SK-N-SH (cell line): ENCODE measurements around the gene POLA1. TPM values are rescaled to one million over a fixed set of nuclear protein-coding genes. Genes with fewer than 3 reads are reported as not detected.

Experiments
- CTCF ChIA-PET: fragments of 300-600, 350-600 bp; formaldehyde crosslinking; extraction: SDS; loops from one replicate; lab custom pipeline; 2021; lab: Yijun Ruan, JAX
- POLR2A ChIA-PET: fragments of 350-600 bp; sonication (Branson Sonifier 250); formaldehyde crosslinking; extraction: SDS; loops from one replicate; lab custom pipeline; 2020; ENCODE audit warnings: antibody characterized with exemption, inconsistent platforms; lab: Yijun Ruan, JAX
- DNase-seq: peaks from one replicate; pipeline ENCODE4 v3.0.0; 2012
- H2AFZ ChIP-seq: fragments of 200-600 bp; sonication (generic); 2 replicates; pipeline ENCODE4 v1.8.1; 2016; ENCODE audit warnings: antibody characterized with exemption, mild to moderate bottlenecking, low read depth
- H3F3A ChIP-seq: fragments of 200-600 bp; sonication (generic); replicated peaks from 2 replicates; pipeline ENCODE3; 2016; ENCODE audit warnings: antibody characterized with exemption, mild to moderate bottlenecking; ENCODE audit not compliant: insufficient read depth
- H3K27ac ChIP-seq, 2 experiments: fragments of 200-500 bp in 1 of 2; fragments of 200-600 bp in 1 of 2; sonication (Bioruptor generic) in 1 of 2; sonication (generic), shearing (Covaris generic) in 1 of 2; 2 replicates each; pipeline versions ENCODE4 v1.5.1 to v1.6.1; 2014 to 2016; ENCODE audit warnings: low read depth in 2 of 2, inconsistent platforms in 1 of 2, low read length in 1 of 2, mild to moderate bottlenecking in 1 of 2, mixed read lengths in 1 of 2
- H3K27me3 ChIP-seq: fragments of 200-600 bp; sonication (generic), shearing (Covaris generic); 2 replicates; pipeline ENCODE4 v1.6.1; 2016; ENCODE audit warnings: mixed run types; ENCODE audit not compliant: insufficient read depth
- H3K36me3 ChIP-seq, 2 experiments: fragments of 200-500 bp in 1 of 2; fragments of 200-600 bp in 1 of 2; sonication (Bioruptor generic) in 1 of 2; sonication (generic) in 1 of 2; replicated peaks in 1 of 2; 2 replicates each; pipeline versions ENCODE3 to v1.5.1; 2014 to 2016; ENCODE audit warnings: low read length in 1 of 2, mild to moderate bottlenecking in 1 of 2; ENCODE audit not compliant: insufficient read depth in 2 of 2, control insufficient read depth in 1 of 2
- H3K4me1 ChIP-seq, 2 experiments: fragments of 200-500 bp in 1 of 2; fragments of 200-600 bp in 1 of 2; sonication (Bioruptor generic) in 1 of 2; sonication (generic), shearing (Covaris generic) in 1 of 2; 2 replicates each; pipeline versions ENCODE4 v1.5.1 to v1.6.1; 2014 to 2016; ENCODE audit warnings: low read depth in 1 of 2, low read length in 1 of 2, mixed run types in 1 of 2; ENCODE audit not compliant: insufficient read depth in 2 of 2, control insufficient read depth in 1 of 2
- H3K4me2 ChIP-seq: fragments of 200-600 bp; sonication (generic), shearing (Covaris generic); 2 replicates; pipeline ENCODE4 v1.6.1; 2017; ENCODE audit warnings: mixed run types
- H3K4me3 ChIP-seq, 2 experiments: fragments of 200-500 bp in 1 of 2; fragments of 200-600 bp in 1 of 2; sonication (Bioruptor generic) in 1 of 2; sonication (generic), shearing (Covaris generic) in 1 of 2; 2 replicates each; pipeline versions ENCODE4 v1.5.1 to v1.8.1; 2014 to 2016; ENCODE audit warnings: low read depth in 2 of 2, inconsistent platforms in 1 of 2, low read length in 1 of 2, mild to moderate bottlenecking in 1 of 2, mixed read lengths in 1 of 2, moderate library complexity in 1 of 2
- H3K79me2 ChIP-seq: fragments of 200-600 bp; sonication (generic); 2 replicates; pipeline ENCODE4 v1.8.1; 2017; ENCODE audit warnings: mild to moderate bottlenecking; ENCODE audit not compliant: insufficient read depth
- H3K9ac ChIP-seq: fragments of 200-600 bp; sonication (generic); 2 replicates; pipeline ENCODE4 v1.6.1; 2017; ENCODE audit warnings: mixed run types
- H3K9me2 ChIP-seq: fragments of 200-600 bp; sonication (generic); 2 replicates; pipeline ENCODE4 v1.6.1; 2017; ENCODE audit warnings: mixed run types
- H3K9me3 ChIP-seq: fragments of 200-600 bp; sonication (generic); 2 replicates; pipeline ENCODE4 v1.6.1; 2017; ENCODE audit warnings: mixed run types, mild to moderate bottlenecking, moderate library complexity
- H4K20me1 ChIP-seq: fragments of 200-600 bp; sonication (generic); 2 replicates; pipeline ENCODE4 v1.6.1; 2017; ENCODE audit warnings: mild to moderate bottlenecking, mixed run types; ENCODE audit not compliant: insufficient read depth
- CHD2 ChIP-seq: fragments of 150-350 bp; IDR thresholded peaks from 2 replicates; pipeline ENCODE4 v1.6.1; 2018; ENCODE audit warnings: low read length; ENCODE audit not compliant: partially characterized antibody
- ELF1 ChIP-seq: IDR thresholded peaks from 2 replicates; pipeline ENCODE4 v1.4.0; 2012
- EP300 ChIP-seq, 2 experiments: IDR thresholded peaks; 2 replicates each; pipeline versions ENCODE4 v1.4.0 to v1.6.1; 2012; ENCODE audit warnings: borderline replicate concordance in 1 of 2, low read depth in 1 of 2, low read length in 1 of 2
- JUND ChIP-seq: IDR thresholded peaks from 2 replicates; pipeline ENCODE4 v1.4.0; 2012
- MEF2A ChIP-seq: IDR thresholded peaks from 2 replicates; pipeline ENCODE4 v1.4.0; 2012; ENCODE audit warnings: low read depth, borderline replicate concordance
- NFIC ChIP-seq: IDR thresholded peaks from 2 replicates; pipeline ENCODE4 v1.4.0; 2012; ENCODE audit warnings: borderline replicate concordance
- RCOR1 ChIP-seq: fragments of 150-350 bp; IDR thresholded peaks from 2 replicates; pipeline ENCODE4 v1.6.1; 2017; ENCODE audit warnings: antibody characterized with exemption, low read length
- RFX5 ChIP-seq: IDR thresholded peaks from 2 replicates; pipeline ENCODE4 v1.6.1; 2012; ENCODE audit warnings: mild to moderate bottlenecking, improper control_type of control experiment, low read length
- TCF12 ChIP-seq: IDR thresholded peaks from 2 replicates; pipeline ENCODE4 v1.4.0; 2012
- TEAD4 ChIP-seq: IDR thresholded peaks from 2 replicates; pipeline ENCODE4 v1.4.0; 2012; ENCODE audit warnings: mild to moderate bottlenecking, borderline replicate concordance; ENCODE audit not compliant: insufficient read depth
- YY1 ChIP-seq: IDR thresholded peaks from 2 replicates; pipeline ENCODE4 v1.4.0; 2012; ENCODE audit warnings: low read depth, mild to moderate bottlenecking
- WGBS: methylation state at CpG from one replicate; pipeline ENCODE4 v1.1.6; 2017; ENCODE audit warnings: low lambda C conversion rate; 5-methylcytosine and 5-hydroxymethylcytosine counted together
- polyA plus RNA-seq, 3 experiments: library from polyadenylated mRNA; depleted of rRNA; stranded (reverse); fragments of >200 nt; gene quantifications; 2 replicates each; pipeline ENCODE4 v1.2.3, GENCODE V29; 2012
- TF ChIP-seq, protein P1 (sequence below): fragments of 200-600 bp; sonication (generic); IDR thresholded peaks from 2 replicates; pipeline ENCODE4 v1.6.1; 2017; ENCODE audit warnings: antibody characterized with exemption, mild to moderate bottlenecking, moderate library complexity
- TF ChIP-seq, protein P2 (sequence below): IDR thresholded peaks from 2 replicates; pipeline ENCODE4 v1.6.1; 2012; ENCODE audit warnings: mild to moderate bottlenecking, low read depth, low read length, moderate library complexity
- TF ChIP-seq, protein P3 (sequence below): fragments of 150-350 bp; IDR thresholded peaks from 2 replicates; pipeline ENCODE4 v1.6.1; 2016; ENCODE audit warnings: mild to moderate bottlenecking, low read depth, low read length
- TF ChIP-seq, protein P4 (sequence below): IDR thresholded peaks from 2 replicates; pipeline ENCODE4; 2012
- TF ChIP-seq, protein P5 (sequence below): IDR thresholded peaks from 2 replicates; pipeline ENCODE4 v1.4.0; 2012; ENCODE audit warnings: low read depth, borderline replicate concordance
- TF ChIP-seq, protein P6 (sequence below): IDR thresholded peaks from 2 replicates; pipeline ENCODE4 v1.4.0; 2012; ENCODE audit warnings: low read depth, borderline replicate concordance
- TF ChIP-seq, protein P7 (sequence below): fragments of 150-350 bp; IDR thresholded peaks from 2 replicates; pipeline ENCODE4 v1.6.1; 2017; ENCODE audit warnings: antibody characterized with exemption, low read length, low read depth, borderline replicate concordance

The POLA1 gene
- polyA plus RNA-seq, 1 of the 3 experiments (the other 2 are of a cell fraction), result 2.8 TPM

DNA sequence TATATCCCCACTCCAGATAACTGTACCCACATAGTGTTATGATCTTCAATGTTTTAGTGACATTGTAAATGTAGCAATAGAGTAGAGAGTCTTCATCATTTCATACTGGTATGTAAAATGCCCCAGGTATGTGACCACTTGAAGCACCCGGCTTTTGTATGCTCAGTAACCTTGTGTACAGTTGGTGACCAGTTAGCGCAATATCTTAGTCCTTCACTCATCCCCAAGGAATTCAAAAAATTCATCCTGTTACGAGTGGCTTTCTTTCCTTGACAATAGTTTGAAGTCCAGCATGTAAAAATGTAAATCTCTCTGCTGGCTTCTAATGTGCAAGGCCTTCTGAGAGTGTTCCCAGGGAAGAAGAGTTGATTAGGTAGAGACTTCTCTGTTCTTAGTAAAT lies 176.4 kb downstream of the POLA1 start:
- ChIA-PET POLR2A (no interaction called here), CTCF (no interaction called here)
- no peak for DNase-seq
- no peaks in the 10 kb centered on the region for H3K9me3 ChIP-seq
- no peaks in the 10 kb centered on the region for H3K4me1 ChIP-seq
- no peaks in the 10 kb centered on the region for H4K20me1 ChIP-seq
- H3K27me3 ChIP-seq, result no peaks in the 10 kb centered on the region
- H3F3A ChIP-seq, result no peaks in the 10 kb centered on the region
- H3K79me2 ChIP-seq, result no peaks in the 10 kb centered on the region
- no peaks in the 10 kb centered on the region for H3K36me3 ChIP-seq
- no peak for TF ChIP-seq TCF12
- TF ChIP-seq, protein P1, sequence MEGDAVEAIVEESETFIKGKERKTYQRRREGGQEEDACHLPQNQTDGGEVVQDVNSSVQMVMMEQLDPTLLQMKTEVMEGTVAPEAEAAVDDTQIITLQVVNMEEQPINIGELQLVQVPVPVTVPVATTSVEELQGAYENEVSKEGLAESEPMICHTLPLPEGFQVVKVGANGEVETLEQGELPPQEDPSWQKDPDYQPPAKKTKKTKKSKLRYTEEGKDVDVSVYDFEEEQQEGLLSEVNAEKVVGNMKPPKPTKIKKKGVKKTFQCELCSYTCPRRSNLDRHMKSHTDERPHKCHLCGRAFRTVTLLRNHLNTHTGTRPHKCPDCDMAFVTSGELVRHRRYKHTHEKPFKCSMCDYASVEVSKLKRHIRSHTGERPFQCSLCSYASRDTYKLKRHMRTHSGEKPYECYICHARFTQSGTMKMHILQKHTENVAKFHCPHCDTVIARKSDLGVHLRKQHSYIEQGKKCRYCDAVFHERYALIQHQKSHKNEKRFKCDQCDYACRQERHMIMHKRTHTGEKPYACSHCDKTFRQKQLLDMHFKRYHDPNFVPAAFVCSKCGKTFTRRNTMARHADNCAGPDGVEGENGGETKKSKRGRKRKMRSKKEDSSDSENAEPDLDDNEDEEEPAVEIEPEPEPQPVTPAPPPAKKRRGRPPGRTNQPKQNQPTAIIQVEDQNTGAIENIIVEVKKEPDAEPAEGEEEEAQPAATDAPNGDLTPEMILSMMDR, result no peak
- TF ChIP-seq RCOR1, result no peak
- no peak for TF ChIP-seq RFX5
- no peak for TF ChIP-seq MEF2A
- no peak for TF ChIP-seq NFIC
- TF ChIP-seq, protein P2, sequence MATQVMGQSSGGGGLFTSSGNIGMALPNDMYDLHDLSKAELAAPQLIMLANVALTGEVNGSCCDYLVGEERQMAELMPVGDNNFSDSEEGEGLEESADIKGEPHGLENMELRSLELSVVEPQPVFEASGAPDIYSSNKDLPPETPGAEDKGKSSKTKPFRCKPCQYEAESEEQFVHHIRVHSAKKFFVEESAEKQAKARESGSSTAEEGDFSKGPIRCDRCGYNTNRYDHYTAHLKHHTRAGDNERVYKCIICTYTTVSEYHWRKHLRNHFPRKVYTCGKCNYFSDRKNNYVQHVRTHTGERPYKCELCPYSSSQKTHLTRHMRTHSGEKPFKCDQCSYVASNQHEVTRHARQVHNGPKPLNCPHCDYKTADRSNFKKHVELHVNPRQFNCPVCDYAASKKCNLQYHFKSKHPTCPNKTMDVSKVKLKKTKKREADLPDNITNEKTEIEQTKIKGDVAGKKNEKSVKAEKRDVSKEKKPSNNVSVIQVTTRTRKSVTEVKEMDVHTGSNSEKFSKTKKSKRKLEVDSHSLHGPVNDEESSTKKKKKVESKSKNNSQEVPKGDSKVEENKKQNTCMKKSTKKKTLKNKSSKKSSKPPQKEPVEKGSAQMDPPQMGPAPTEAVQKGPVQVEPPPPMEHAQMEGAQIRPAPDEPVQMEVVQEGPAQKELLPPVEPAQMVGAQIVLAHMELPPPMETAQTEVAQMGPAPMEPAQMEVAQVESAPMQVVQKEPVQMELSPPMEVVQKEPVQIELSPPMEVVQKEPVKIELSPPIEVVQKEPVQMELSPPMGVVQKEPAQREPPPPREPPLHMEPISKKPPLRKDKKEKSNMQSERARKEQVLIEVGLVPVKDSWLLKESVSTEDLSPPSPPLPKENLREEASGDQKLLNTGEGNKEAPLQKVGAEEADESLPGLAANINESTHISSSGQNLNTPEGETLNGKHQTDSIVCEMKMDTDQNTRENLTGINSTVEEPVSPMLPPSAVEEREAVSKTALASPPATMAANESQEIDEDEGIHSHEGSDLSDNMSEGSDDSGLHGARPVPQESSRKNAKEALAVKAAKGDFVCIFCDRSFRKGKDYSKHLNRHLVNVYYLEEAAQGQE, result no peak
- TF ChIP-seq ELF1, result no peak
- TF ChIP-seq, protein P3, sequence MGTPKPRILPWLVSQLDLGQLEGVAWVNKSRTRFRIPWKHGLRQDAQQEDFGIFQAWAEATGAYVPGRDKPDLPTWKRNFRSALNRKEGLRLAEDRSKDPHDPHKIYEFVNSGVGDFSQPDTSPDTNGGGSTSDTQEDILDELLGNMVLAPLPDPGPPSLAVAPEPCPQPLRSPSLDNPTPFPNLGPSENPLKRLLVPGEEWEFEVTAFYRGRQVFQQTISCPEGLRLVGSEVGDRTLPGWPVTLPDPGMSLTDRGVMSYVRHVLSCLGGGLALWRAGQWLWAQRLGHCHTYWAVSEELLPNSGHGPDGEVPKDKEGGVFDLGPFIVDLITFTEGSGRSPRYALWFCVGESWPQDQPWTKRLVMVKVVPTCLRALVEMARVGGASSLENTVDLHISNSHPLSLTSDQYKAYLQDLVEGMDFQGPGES, result no peak
- no peak for TF ChIP-seq YY1
- no peak for TF ChIP-seq TEAD4
- TF ChIP-seq, protein P4, sequence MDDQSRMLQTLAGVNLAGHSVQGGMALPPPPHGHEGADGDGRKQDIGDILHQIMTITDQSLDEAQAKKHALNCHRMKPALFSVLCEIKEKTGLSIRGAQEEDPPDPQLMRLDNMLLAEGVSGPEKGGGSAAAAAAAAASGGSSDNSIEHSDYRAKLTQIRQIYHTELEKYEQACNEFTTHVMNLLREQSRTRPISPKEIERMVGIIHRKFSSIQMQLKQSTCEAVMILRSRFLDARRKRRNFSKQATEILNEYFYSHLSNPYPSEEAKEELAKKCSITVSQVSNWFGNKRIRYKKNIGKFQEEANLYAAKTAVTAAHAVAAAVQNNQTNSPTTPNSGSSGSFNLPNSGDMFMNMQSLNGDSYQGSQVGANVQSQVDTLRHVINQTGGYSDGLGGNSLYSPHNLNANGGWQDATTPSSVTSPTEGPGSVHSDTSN, result no peak
- TF ChIP-seq CHD2, result no peak
- no peak for TF ChIP-seq JUND
- TF ChIP-seq, protein P5, sequence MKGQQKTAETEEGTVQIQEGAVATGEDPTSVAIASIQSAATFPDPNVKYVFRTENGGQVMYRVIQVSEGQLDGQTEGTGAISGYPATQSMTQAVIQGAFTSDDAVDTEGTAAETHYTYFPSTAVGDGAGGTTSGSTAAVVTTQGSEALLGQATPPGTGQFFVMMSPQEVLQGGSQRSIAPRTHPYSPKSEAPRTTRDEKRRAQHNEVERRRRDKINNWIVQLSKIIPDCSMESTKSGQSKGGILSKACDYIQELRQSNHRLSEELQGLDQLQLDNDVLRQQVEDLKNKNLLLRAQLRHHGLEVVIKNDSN, result no peak
- no peak for TF ChIP-seq EP300 (IDR thresholded peaks at IDR 0.05; ENCODE audit: borderline replicate concordance in 1 of 2, low read depth in 1 of 2, low read length in 1 of 2)
- TF ChIP-seq, protein P6, sequence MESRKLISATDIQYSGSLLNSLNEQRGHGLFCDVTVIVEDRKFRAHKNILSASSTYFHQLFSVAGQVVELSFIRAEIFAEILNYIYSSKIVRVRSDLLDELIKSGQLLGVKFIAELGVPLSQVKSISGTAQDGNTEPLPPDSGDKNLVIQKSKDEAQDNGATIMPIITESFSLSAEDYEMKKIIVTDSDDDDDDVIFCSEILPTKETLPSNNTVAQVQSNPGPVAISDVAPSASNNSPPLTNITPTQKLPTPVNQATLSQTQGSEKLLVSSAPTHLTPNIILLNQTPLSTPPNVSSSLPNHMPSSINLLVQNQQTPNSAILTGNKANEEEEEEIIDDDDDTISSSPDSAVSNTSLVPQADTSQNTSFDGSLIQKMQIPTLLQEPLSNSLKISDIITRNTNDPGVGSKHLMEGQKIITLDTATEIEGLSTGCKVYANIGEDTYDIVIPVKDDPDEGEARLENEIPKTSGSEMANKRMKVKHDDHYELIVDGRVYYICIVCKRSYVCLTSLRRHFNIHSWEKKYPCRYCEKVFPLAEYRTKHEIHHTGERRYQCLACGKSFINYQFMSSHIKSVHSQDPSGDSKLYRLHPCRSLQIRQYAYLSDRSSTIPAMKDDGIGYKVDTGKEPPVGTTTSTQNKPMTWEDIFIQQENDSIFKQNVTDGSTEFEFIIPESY, result no peak
- TF ChIP-seq, protein P7, sequence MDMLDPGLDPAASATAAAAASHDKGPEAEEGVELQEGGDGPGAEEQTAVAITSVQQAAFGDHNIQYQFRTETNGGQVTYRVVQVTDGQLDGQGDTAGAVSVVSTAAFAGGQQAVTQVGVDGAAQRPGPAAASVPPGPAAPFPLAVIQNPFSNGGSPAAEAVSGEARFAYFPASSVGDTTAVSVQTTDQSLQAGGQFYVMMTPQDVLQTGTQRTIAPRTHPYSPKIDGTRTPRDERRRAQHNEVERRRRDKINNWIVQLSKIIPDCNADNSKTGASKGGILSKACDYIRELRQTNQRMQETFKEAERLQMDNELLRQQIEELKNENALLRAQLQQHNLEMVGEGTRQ, result no peak
- TF ChIP-seq, all 33 proteins: peak for 0
- H3K9ac ChIP-seq, result no peak overlapping the region
- H3K9me2 ChIP-seq, result no peaks in the 10 kb centered on the region
- no peak overlapping the region for H3K4me3 ChIP-seq
- WGBS, result 44% methylated on average over 3 of the region's 3 CpGs
- no peak overlapping the region; a peak in 1 of 4 replicates for H3K27ac ChIP-seq
- H2AFZ ChIP-seq, result no peak overlapping the region
- H3K4me2 ChIP-seq, result no peak overlapping the region
